ENCODE results near the gene JPT2. TPM values are rescaled to one million over a fixed set of nuclear protein-coding genes. Genes with fewer than 3 reads are reported as not detected.
A peak's percentile ranks its signal among the peaks of the same experiment; 100 is the strongest.

Gene JPT2
- total and polyA plus RNA-seq, 10 donors: 8.2 to 30.5 (median 17.7) TPM

GRCh38 chr16:1724491-1724890 is 46.4 kb downstream of the JPT2 start:
- Histone ChIP-seq H3K4me1 (peaks cover 17 to 74% (median 51%) of the 10 kb centered on the region in 6 donors), H3K27ac (no peak overlapping the region), H3K4me3 (no peak overlapping the region), H3K9me3 (no peaks in the 10 kb centered on the region), H3K36me3 (peaks cover 0 to 54% (median 34%) of the 10 kb centered on the region in 6 donors), H3K27me3 (replicated peaks in 1 of 7) (no peaks in the 10 kb centered on the region)
- WGBS, 5 donors: 91 to 95% (median 93%) methylated on average over 12 of the region's 12 CpGs
- no peak for TF ChIP-seq POLR2AphosphoS5 (IDR thresholded peaks at IDR 0.05)
- TF ChIP-seq, protein P1, sequence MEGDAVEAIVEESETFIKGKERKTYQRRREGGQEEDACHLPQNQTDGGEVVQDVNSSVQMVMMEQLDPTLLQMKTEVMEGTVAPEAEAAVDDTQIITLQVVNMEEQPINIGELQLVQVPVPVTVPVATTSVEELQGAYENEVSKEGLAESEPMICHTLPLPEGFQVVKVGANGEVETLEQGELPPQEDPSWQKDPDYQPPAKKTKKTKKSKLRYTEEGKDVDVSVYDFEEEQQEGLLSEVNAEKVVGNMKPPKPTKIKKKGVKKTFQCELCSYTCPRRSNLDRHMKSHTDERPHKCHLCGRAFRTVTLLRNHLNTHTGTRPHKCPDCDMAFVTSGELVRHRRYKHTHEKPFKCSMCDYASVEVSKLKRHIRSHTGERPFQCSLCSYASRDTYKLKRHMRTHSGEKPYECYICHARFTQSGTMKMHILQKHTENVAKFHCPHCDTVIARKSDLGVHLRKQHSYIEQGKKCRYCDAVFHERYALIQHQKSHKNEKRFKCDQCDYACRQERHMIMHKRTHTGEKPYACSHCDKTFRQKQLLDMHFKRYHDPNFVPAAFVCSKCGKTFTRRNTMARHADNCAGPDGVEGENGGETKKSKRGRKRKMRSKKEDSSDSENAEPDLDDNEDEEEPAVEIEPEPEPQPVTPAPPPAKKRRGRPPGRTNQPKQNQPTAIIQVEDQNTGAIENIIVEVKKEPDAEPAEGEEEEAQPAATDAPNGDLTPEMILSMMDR (IDR thresholded peaks at IDR 0.05 in 8 of 11, conservative IDR thresholded peaks at IDR 0.05 in 3 of 11): no peak
- no peak for TF ChIP-seq POLR2A (IDR thresholded peaks at IDR 0.05)
- intact Hi-C loops (cut with DNase I; ENCODE audit: low total_unique reads): no loop called here
- DNase-seq: no peak

GRCh38 chr16:1726661-1727502 is 48.8 kb downstream of the JPT2 start:
- no peak for TF ChIP-seq POLR2A (IDR thresholded peaks at IDR 0.05)
- TF ChIP-seq, protein P1 (IDR thresholded peaks at IDR 0.05 in 8 of 11, conservative IDR thresholded peaks at IDR 0.05 in 3 of 11): no peak
- TF ChIP-seq POLR2AphosphoS5 (IDR thresholded peaks at IDR 0.05): peak in 1 of 3 donors; percentile 17
- Histone ChIP-seq H3K27me3 (replicated peaks in 1 of 7) (no peaks in the 10 kb centered on the region), H3K27ac (no peak overlapping the region), H3K4me3 (no peak overlapping the region), H3K36me3 (peaks cover 0 to 78% (median 49%) of the 10 kb centered on the region in 6 donors), H3K9me3 (no peaks in the 10 kb centered on the region), H3K4me1 (peaks cover 15 to 60% (median 29%) of the 10 kb centered on the region in 6 donors)
- DNase-seq: no peak
- intact Hi-C loops (cut with DNase I; ENCODE audit: low total_unique reads): no loop called here
- WGBS, 5 donors: 94 to 97% (median 96%) methylated on average over 31 to 32 of the region's 32 CpGs

- Histone ChIP-seq H3K9me3 (no peaks in the 10 kb centered on the region), H3K27me3 (replicated peaks in 1 of 7) (no peaks in the 10 kb centered on the region), H3K27ac (no peak overlapping the region), H3K36me3 (peaks cover 0 to 89% (median 60%) of the 10 kb centered on the region in 6 donors), H3K4me3 (no peak overlapping the region), H3K4me1 (peaks cover 4 to 49% (median 18%) of the 10 kb centered on the region in 6 donors)
- 76 to 95% (median 93%) methylated on average over 9 to 37 of the region's 37 CpGs for WGBS, 5 donors
- no peak for DNase-seq
- TF ChIP-seq POLR2AphosphoS5 (IDR thresholded peaks at IDR 0.05) (peak in 1 of 3 donors; percentile 25), POLR2A (IDR thresholded peaks at IDR 0.05) (no peak)
- intact Hi-C loops (cut with DNase I; ENCODE audit: low total_unique reads): no loop called here
These were observed 49.9 kb downstream of the JPT2 start for GRCh38 chr16:1727651-1728624.

DNA sequence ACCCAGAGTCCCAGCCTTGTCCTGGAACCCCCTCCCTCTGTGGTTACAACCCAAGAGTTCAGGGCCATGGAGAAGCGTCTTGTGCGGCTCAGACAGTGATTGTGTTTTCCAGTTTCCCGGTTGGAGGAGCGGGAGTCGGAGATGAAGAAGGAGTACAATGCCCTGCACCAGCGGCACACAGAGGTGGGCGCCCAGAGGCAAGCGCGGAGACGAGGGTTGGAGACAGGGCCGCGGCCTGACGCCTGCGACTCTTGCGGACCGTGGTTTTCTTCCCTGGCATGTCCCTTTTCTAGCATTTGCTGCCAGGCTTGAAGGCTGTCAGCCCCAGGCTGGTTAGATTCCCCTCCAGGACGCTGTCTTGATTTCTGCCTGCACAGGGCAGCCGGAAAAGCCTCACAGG is 50.9 kb downstream of the JPT2 start:
- intact Hi-C loops (cut with DNase I; ENCODE audit: low total_unique reads): no loop called here
- H3K4me3 ChIP-seq: no peak overlapping the region
- no peaks in the 10 kb centered on the region for H3K27me3 ChIP-seq (replicated peaks in 1 of 7)
- DNase-seq: no peak
- no peaks in the 10 kb centered on the region for H3K9me3 ChIP-seq
- WGBS, 5 donors: 94 to 98% (median 95%) methylated on average over 14 to 18 of the region's 18 CpGs
- no peak overlapping the region for H3K27ac ChIP-seq
- peaks cover 0 to 99% (median 71%) of the 10 kb centered on the region in 6 donors for H3K36me3 ChIP-seq
- TF ChIP-seq POLR2A (IDR thresholded peaks at IDR 0.05): no peak
- TF ChIP-seq POLR2AphosphoS5 (IDR thresholded peaks at IDR 0.05): peak in 1 of 3 donors; percentile 23
- H3K4me1 ChIP-seq: peaks cover 0 to 39% (median 8%) of the 10 kb centered on the region in 6 donors
